Left lung (tissue), 10 donors: Measurements from ENCODE around the gene MGST3. TPM values are rescaled to one million over a fixed set of nuclear protein-coding genes. Genes with fewer than 3 reads are reported as not detected.
A peak's percentile ranks its signal among the peaks of the same experiment; 100 is the strongest.

ENCODE experiments used
- ATAC-seq: fragments of 200-7000 bp; cut with Tn5 transposase; one replicate; pipeline ENCODE4 v1.9.1; 2020; ENCODE audit warnings: moderate library complexity
- DNase-seq, 4 donors: peaks; one replicate each; pipeline ENCODE4 v3.0.0-alpha.2; 2013 to 2020
- H3K27ac ChIP-seq, 2 donors: fragments of 200-600 bp; sonication (generic) in 1 of 2; one replicate each; pipeline versions ENCODE4 v1.5.0 to v1.8.0; 2020 to 2021
- H3K27me3 ChIP-seq, 2 donors: fragments of 200-600 bp; sonication (generic) in 1 of 2; one replicate each; pipeline versions ENCODE4 v1.5.0 to v1.8.0; 2020 to 2021
- H3K36me3 ChIP-seq, 2 donors: fragments of 200-600 bp; sonication (generic) in 1 of 2; one replicate each; pipeline versions ENCODE4 v1.5.0 to v1.8.0; 2020 to 2021
- H3K4me1 ChIP-seq, 2 donors: fragments of 200-600 bp; one replicate each; pipeline ENCODE4 v1.8.0; 2021
- H3K4me3 ChIP-seq, 2 donors: fragments of 200-600 bp; sonication (generic) in 1 of 2; one replicate each; pipeline versions ENCODE4 v1.5.0 to v1.8.0; 2020 to 2021; ENCODE audit warnings: mild to moderate bottlenecking in 1 of 2
- H3K9me3 ChIP-seq, 2 donors: fragments of 200-600 bp; sonication (generic) in 1 of 2; one replicate each; pipeline versions ENCODE4 v1.5.0 to v1.8.0; 2020 to 2021
- CTCF ChIP-seq, 2 donors: fragments of 200-600 bp; sonication (generic) in 1 of 2; IDR thresholded peaks; one replicate each; pipeline versions ENCODE4 v1.5.0 to v1.8.0; 2021; ENCODE audit warnings: antibody characterized with exemption in 2 of 2
- intact Hi-C, 2 donors: fragments of 100-400 bp; cut with DNase I; formaldehyde crosslinking; loops; one replicate each; pipeline versions ENCODE4 v1.11.2 to v1.14.2; 2022
- polyA plus RNA-seq, 6 donors: library from polyadenylated mRNA; unstranded; fragments of 120-200 nt; gene quantifications; one replicate each; pipeline ENCODE4 v1.2.1, GENCODE V29; 2013; ENCODE audit not compliant: insufficient read length in 6 of 6
- total RNA-seq, 2 donors: library from RNA; stranded (reverse); fragmentation: NEBNext Ultra II Directional; extraction: Animal tissue kit (Norgen Biotek cat#: 25700); gene quantifications; one replicate each; pipeline ENCODE4 v1.2.1, GENCODE V29; 2021
- donor health status: DM: no; HTN: yes; CAD: no.
- donor health status: DM: no; HTN: no; CAD: no.

MGST3 gene
- total and polyA plus RNA-seq, 8 donors = 137 to 217 (median 181) TPM

DNA sequence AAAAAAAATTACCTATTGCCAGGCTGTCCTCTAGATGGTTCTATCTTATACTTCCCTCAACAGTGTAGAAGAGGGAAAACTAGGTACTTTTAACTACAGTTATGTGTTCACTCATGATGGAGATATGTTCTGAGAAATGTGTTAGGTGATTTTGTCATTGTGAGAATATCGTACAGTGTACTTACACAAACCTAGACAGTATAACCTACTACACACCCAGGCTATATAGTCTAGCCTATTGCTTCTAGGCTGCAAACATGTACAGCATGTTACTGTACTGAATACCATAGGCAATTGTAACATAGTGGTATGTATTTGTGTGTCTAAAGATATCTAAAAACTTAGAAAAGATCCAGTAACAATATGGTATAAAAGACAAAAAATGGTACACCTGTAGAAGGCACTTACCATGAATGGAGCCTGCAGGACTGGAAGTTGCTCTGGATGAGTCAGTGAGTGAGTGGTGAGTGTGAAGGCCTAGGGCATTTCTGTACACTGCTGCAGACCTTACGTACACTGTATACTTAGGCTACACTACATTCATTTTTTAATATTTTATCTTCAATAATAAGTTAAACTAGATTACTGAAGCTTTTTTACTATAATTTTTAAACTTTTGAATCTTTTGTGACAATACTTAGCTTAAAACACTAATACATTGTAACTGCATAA lies 13.2 kb downstream of the MGST3 start:
- TF ChIP-seq CTCF (IDR thresholded peaks at IDR 0.05) = no peak
- DNase-seq = no peak
- Histone ChIP-seq H3K36me3 (peaks cover 0 to 9% of the 10 kb centered on the region in 2 donors), H3K4me1 (peaks cover 0 to 38% of the 10 kb centered on the region in 2 donors), H3K9me3 (no peaks in the 10 kb centered on the region), H3K4me3 (no peak overlapping the region), H3K27ac (no peak overlapping the region), H3K27me3 (no peaks in the 10 kb centered on the region)
- no peak for ATAC-seq
- intact Hi-C loops = no loop called here

GRCh38 chr1:165645654-165646366 lies 14.8 kb downstream of the MGST3 start:
- Histone ChIP-seq H3K27ac (no peak overlapping the region), H3K4me1 (peaks cover 0 to 26% of the 10 kb centered on the region in 2 donors), H3K9me3 (no peaks in the 10 kb centered on the region), H3K27me3 (no peaks in the 10 kb centered on the region), H3K36me3 (peaks cover 0 to 11% of the 10 kb centered on the region in 2 donors), H3K4me3 (no peak overlapping the region)
- DNase-seq (no peak), ATAC-seq (peak; percentile 46)
- no peak for TF ChIP-seq CTCF (IDR thresholded peaks at IDR 0.05)
- intact Hi-C loops = no loop called here

DNA sequence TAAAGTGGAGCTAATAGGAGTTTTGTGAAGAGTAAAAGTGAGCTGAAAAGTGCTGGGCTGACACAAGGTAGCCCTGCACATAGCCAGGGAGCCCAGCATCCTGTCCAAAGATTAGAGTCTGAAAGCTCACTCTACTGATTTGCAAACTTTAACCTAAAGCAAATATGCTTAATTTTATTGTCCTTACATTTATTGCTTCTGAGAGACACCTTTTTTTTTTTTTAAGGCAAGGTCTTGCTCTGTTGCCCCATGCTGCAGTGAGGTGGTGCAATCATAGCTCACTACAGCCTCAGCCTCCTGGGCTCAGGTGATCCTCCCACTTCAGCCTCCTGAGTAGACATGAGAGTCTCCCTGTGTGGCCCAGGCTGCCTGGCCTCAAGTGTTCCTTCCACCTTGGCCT lies 16.5 kb downstream of the MGST3 start:
- DNase-seq (no peak), ATAC-seq (no peak)
- no peak overlapping the region for H3K4me3 ChIP-seq
- TF ChIP-seq CTCF (IDR thresholded peaks at IDR 0.05) = no peak
- H3K9me3 ChIP-seq = no peaks in the 10 kb centered on the region
- intact Hi-C loops = no loop called here
- H3K4me1 ChIP-seq = peaks cover 0 to 12% of the 10 kb centered on the region in 2 donors
- H3K36me3 ChIP-seq = peaks cover 0 to 27% of the 10 kb centered on the region in 2 donors
- no peaks in the 10 kb centered on the region for H3K27me3 ChIP-seq
- H3K27ac ChIP-seq = no peak overlapping the region

GRCh38 chr1:165647970-165648369 lies 16.9 kb downstream of the MGST3 start:
- DNase-seq (no peak), ATAC-seq (no peak)
- Histone ChIP-seq H3K27me3 (no peaks in the 10 kb centered on the region), H3K4me1 (peaks cover 0 to 12% of the 10 kb centered on the region in 2 donors), H3K4me3 (no peak overlapping the region), H3K9me3 (no peaks in the 10 kb centered on the region), H3K36me3 (peaks cover 0 to 32% of the 10 kb centered on the region in 2 donors), H3K27ac (no peak overlapping the region)
- no peak for TF ChIP-seq CTCF (IDR thresholded peaks at IDR 0.05)
- intact Hi-C loops = no loop called here

- no peak overlapping the region for H3K27ac ChIP-seq
- no peak for TF ChIP-seq CTCF (IDR thresholded peaks at IDR 0.05)
- H3K4me1 ChIP-seq = peaks cover 0 to 12% of the 10 kb centered on the region in 2 donors
- no peak overlapping the region for H3K4me3 ChIP-seq
- ATAC-seq (no peak), DNase-seq (no peak)
- intact Hi-C loops = no loop called here
- H3K9me3 ChIP-seq = no peaks in the 10 kb centered on the region
- peaks cover 0 to 42% of the 10 kb centered on the region in 2 donors for H3K36me3 ChIP-seq
- H3K27me3 ChIP-seq = no peaks in the 10 kb centered on the region
Observed at GRCh38 chr1:165648919-165649572, 18.0 kb downstream of the MGST3 start.
